HEK293 (cell line): Measurements from ENCODE around the gene TANC1.

Source experiments
- CTCF ChIP-seq: fragments of 450-650 bp; formaldehyde crosslinking; IDR thresholded peaks from 2 replicates; pipeline ENCODE4 v1.5.1; 2016; ENCODE audit warnings: missing biosample characterization, missing genetic modification characterization
- YY1 ChIP-seq: fragments of 450-650 bp; formaldehyde crosslinking; IDR thresholded peaks from 2 replicates; pipeline ENCODE4 v1.5.1; 2018; ENCODE audit warnings: missing biosample characterization, missing genetic modification characterization
- ZBTB7A ChIP-seq: fragments of 450-650 bp; formaldehyde crosslinking; IDR thresholded peaks from 2 replicates; pipeline ENCODE4 v1.5.1; 2016; ENCODE audit warnings: low read depth, missing biosample characterization, missing genetic modification characterization
- ZFHX2 ChIP-seq: fragments of 450-650 bp; formaldehyde crosslinking; conservative IDR thresholded peaks from 2 replicates; pipeline ENCODE4 v1.5.1; 2016; ENCODE audit warnings: missing biosample characterization, missing genetic modification characterization
- ZNF10 ChIP-seq: fragments of 450-650 bp; formaldehyde crosslinking; IDR thresholded peaks from 2 replicates; pipeline ENCODE4 v1.5.1; 2017; ENCODE audit warnings: missing biosample characterization, missing genetic modification characterization
- ZNF350 ChIP-seq: fragments of 450-650 bp; formaldehyde crosslinking; IDR thresholded peaks from 2 replicates; pipeline ENCODE4 v1.5.0; 2017; ENCODE audit warnings: missing biosample characterization, mild to moderate bottlenecking, missing genetic modification characterization
- ZNF558 ChIP-seq: fragments of 450-650 bp; formaldehyde crosslinking; IDR thresholded peaks from 2 replicates; pipeline ENCODE4 v1.5.1; 2016; ENCODE audit warnings: missing biosample characterization, missing genetic modification characterization
- TF ChIP-seq, protein P1 (sequence below): fragments of 450-650 bp; formaldehyde crosslinking; IDR thresholded peaks from 2 replicates; pipeline ENCODE4 v1.5.1; 2016; ENCODE audit warnings: missing biosample characterization, missing genetic modification characterization

GRCh38 chr2:159265171-159265576 is 296.7 kb downstream of the TANC1 start:
- no peak for TF ChIP-seq CTCF (tag by site-specific recombination)
- TF ChIP-seq ZNF558 (tag by site-specific recombination): no peak
- no peak for TF ChIP-seq ZNF350 (tag by site-specific recombination)
- TF ChIP-seq, protein P1, sequence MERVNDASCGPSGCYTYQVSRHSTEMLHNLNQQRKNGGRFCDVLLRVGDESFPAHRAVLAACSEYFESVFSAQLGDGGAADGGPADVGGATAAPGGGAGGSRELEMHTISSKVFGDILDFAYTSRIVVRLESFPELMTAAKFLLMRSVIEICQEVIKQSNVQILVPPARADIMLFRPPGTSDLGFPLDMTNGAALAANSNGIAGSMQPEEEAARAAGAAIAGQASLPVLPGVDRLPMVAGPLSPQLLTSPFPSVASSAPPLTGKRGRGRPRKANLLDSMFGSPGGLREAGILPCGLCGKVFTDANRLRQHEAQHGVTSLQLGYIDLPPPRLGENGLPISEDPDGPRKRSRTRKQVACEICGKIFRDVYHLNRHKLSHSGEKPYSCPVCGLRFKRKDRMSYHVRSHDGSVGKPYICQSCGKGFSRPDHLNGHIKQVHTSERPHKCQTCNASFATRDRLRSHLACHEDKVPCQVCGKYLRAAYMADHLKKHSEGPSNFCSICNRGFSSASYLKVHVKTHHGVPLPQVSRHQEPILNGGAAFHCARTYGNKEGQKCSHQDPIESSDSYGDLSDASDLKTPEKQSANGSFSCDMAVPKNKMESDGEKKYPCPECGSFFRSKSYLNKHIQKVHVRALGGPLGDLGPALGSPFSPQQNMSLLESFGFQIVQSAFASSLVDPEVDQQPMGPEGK (tag by site-specific recombination): no peak
- no peak for TF ChIP-seq YY1 (tag by site-specific recombination)
- TF ChIP-seq ZNF10 (tag by site-specific recombination): no peak
- TF ChIP-seq ZFHX2 (tag by site-specific recombination): no peak
- TF ChIP-seq ZBTB7A (tag by site-specific recombination): no peak
